Measurements from ENCODE around the gene HNMT. TPM values are rescaled to one million over a fixed set of nuclear protein-coding genes. Genes with fewer than 3 reads are reported as not detected.

HNMT gene
- total RNA-seq, 1 experiment from 2014 or later: 3.1 TPM

DNA sequence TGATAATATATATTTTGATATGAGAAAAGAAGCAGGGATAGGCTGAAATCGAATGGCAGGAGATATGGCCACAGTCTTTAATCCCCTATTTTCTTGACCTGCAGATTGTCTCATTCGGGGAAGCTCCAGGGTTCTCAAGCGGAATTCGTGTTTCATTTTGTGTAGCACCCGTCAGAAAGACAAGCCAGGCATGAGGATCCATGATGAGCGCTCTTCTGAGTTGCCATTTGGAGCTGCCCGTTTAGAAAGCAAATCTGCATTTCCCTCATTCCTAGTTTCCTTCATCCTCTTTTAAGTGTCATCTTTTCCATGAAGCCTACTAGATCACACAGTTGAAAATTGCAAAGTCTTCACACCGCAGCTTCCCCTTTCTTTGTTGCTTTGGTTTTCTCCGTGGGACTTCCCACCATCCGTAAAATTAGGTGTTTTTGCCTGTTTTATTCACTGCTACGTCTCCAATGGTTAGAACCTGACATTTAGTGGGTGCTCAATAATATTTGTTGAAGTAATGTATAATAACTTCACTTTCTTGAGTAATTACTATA, 16.9 kb downstream of the HNMT start:
- H3K4me3 Mint-ChIP-seq: no peak overlapping the region
- no peak for ATAC-seq
- no peaks in the 10 kb centered on the region for H3K27me3 Mint-ChIP-seq (ENCODE audit: low read depth)
- DNase-seq (ENCODE audit: low spot score): no peak
- H3K4me1 Mint-ChIP-seq: peaks cover 7% of the 10 kb centered on the region; the same call in 1 of the 2 replicates
- no peaks in the 10 kb centered on the region for H3K36me3 Mint-ChIP-seq
- no peak overlapping the region for H3K27ac Mint-ChIP-seq
- H3K9me3 Mint-ChIP-seq: no peaks in the 10 kb centered on the region
- CTCF ChIA-PET: no interaction called here
- TF ChIP-seq MYBL2 (CRISPR knock-in tag; IDR thresholded peaks at IDR 0.05) (no peak), TP53 (CRISPR knock-in tag; IDR thresholded peaks at IDR 0.05) (no peak), ATF6 (CRISPR knock-in tag; IDR thresholded peaks at IDR 0.05) (no peak), EMX1 (CRISPR knock-in tag; IDR thresholded peaks at IDR 0.05) (no peak), HMGA2 (CRISPR knock-in tag; IDR thresholded peaks at IDR 0.05) (no peak), ZNF416 (CRISPR knock-in tag; IDR thresholded peaks at IDR 0.05) (no peak)
- TF ChIP-seq, protein P1, sequence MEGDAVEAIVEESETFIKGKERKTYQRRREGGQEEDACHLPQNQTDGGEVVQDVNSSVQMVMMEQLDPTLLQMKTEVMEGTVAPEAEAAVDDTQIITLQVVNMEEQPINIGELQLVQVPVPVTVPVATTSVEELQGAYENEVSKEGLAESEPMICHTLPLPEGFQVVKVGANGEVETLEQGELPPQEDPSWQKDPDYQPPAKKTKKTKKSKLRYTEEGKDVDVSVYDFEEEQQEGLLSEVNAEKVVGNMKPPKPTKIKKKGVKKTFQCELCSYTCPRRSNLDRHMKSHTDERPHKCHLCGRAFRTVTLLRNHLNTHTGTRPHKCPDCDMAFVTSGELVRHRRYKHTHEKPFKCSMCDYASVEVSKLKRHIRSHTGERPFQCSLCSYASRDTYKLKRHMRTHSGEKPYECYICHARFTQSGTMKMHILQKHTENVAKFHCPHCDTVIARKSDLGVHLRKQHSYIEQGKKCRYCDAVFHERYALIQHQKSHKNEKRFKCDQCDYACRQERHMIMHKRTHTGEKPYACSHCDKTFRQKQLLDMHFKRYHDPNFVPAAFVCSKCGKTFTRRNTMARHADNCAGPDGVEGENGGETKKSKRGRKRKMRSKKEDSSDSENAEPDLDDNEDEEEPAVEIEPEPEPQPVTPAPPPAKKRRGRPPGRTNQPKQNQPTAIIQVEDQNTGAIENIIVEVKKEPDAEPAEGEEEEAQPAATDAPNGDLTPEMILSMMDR (IDR thresholded peaks at IDR 0.05): no peak
- POLR2A ChIA-PET: no interaction called here

DNA sequence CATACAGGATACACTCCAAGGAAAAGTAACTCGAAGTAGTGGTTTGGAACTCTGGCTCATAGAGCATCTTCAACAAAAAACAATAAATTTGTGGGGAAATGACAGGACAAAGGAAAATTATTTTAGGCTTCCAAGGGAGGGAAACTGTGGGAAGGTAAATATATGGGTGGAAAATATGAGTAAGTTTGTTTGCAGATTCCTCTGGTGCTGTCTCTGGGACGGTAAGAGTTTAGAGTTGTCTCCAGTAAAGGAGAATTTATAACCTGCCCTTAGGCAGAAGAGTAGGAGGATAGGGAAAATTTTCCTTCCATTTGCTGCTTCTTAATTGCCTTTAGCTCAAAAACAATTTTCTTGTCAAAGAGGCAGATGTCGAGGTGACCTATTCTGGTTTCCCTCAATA, 19.3 kb downstream of the HNMT start:
- no peak for ATAC-seq
- no peak overlapping the region for H3K27ac Mint-ChIP-seq
- H3K27me3 Mint-ChIP-seq (ENCODE audit: low read depth): no peaks in the 10 kb centered on the region
- no peaks in the 10 kb centered on the region for H3K9me3 Mint-ChIP-seq
- ChIA-PET CTCF (no interaction called here), POLR2A (no interaction called here)
- TF ChIP-seq ATF3 (CRISPR knock-in tag; conservative IDR thresholded peaks at IDR 0.05) (no peak), OVOL2 (CRISPR knock-in tag; IDR thresholded peaks at IDR 0.05; ENCODE audit: borderline replicate concordance) (no peak), NR3C1 (CRISPR knock-in tag; conservative IDR thresholded peaks at IDR 0.05; ENCODE audit: low read depth) (no peak), ELF4 (CRISPR knock-in tag; IDR thresholded peaks at IDR 0.05; ENCODE audit: low read depth) (no peak), FOXP1 (CRISPR knock-in tag; IDR thresholded peaks at IDR 0.05; ENCODE audit: borderline replicate concordance) (no peak), TP53 (CRISPR knock-in tag; IDR thresholded peaks at IDR 0.05) (no peak), SMAD4 (CRISPR knock-in tag; IDR thresholded peaks at IDR 0.05) (no peak), PREB (CRISPR knock-in tag; IDR thresholded peaks at IDR 0.05; ENCODE audit: borderline replicate concordance) (no peak), TCF7 (CRISPR knock-in tag; IDR thresholded peaks at IDR 0.05; ENCODE audit: low read depth) (no peak), NFE2L1 (CRISPR knock-in tag; IDR thresholded peaks at IDR 0.05) (no peak), KAT7 (CRISPR knock-in tag; IDR thresholded peaks at IDR 0.05; ENCODE audit: borderline replicate concordance) (no peak)
- TF ChIP-seq, protein P2, sequence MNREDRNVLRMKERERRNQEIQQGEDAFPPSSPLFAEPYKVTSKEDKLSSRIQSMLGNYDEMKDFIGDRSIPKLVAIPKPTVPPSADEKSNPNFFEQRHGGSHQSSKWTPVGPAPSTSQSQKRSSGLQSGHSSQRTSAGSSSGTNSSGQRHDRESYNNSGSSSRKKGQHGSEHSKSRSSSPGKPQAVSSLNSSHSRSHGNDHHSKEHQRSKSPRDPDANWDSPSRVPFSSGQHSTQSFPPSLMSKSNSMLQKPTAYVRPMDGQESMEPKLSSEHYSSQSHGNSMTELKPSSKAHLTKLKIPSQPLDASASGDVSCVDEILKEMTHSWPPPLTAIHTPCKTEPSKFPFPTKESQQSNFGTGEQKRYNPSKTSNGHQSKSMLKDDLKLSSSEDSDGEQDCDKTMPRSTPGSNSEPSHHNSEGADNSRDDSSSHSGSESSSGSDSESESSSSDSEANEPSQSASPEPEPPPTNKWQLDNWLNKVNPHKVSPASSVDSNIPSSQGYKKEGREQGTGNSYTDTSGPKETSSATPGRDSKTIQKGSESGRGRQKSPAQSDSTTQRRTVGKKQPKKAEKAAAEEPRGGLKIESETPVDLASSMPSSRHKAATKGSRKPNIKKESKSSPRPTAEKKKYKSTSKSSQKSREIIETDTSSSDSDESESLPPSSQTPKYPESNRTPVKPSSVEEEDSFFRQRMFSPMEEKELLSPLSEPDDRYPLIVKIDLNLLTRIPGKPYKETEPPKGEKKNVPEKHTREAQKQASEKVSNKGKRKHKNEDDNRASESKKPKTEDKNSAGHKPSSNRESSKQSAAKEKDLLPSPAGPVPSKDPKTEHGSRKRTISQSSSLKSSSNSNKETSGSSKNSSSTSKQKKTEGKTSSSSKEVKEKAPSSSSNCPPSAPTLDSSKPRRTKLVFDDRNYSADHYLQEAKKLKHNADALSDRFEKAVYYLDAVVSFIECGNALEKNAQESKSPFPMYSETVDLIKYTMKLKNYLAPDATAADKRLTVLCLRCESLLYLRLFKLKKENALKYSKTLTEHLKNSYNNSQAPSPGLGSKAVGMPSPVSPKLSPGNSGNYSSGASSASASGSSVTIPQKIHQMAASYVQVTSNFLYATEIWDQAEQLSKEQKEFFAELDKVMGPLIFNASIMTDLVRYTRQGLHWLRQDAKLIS (CRISPR knock-in tag; IDR thresholded peaks at IDR 0.05; ENCODE audit: borderline replicate concordance): no peak
- no peak for DNase-seq (ENCODE audit: low spot score)
- no peak overlapping the region for H3K4me3 Mint-ChIP-seq
- no peaks in the 10 kb centered on the region for H3K4me1 Mint-ChIP-seq
- H3K36me3 Mint-ChIP-seq: no peaks in the 10 kb centered on the region

All from WTC11 (cell line).